HL-60 (cell line): Measurements from ENCODE around the gene TMEM121.

ENCODE experiments used
- GABPA ChIP-seq: IDR thresholded peaks from 2 replicates; pipeline ENCODE4 v1.6.1; 2012; ENCODE audit warnings: low read depth
- POLR2AphosphoS5 ChIP-seq: IDR thresholded peaks from 2 replicates; pipeline ENCODE4 v1.6.1; 2012; ENCODE audit warnings: low read depth
- REST ChIP-seq: IDR thresholded peaks from 2 replicates; pipeline ENCODE4 v1.6.1; 2012; ENCODE audit warnings: low read depth; ENCODE audit not compliant: insufficient replicate concordance
- TF ChIP-seq, protein P1 (sequence below): IDR thresholded peaks from one replicate; pipeline ENCODE4 v1.5.1; 2011; ENCODE audit warnings: low read length, control low read depth, inconsistent platforms; ENCODE audit not compliant: insufficient read depth

DNA sequence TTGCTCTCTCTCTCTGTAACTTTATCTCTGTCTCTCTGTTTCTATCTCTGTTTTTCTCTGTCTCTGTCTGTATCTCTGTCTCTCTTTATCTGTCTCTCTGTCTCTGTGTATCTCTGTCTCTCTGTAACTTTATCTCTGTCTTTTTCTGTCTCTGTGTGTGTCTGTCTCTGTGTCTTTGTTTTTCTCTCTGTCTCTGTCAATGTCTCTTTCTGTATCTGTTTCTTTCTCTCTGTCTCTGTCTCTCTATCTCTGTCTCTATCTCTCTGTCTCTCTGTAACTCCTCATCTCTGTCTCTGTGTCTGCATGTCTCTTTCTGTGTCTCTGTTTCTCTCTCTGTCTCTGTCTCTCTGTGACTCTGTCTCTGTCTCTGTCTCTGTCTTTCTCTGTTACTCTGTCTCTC, 51.7 kb downstream of the TMEM121 start:
- TF ChIP-seq REST (no peak), GABPA (no peak), POLR2AphosphoS5 (no peak)
- TF ChIP-seq, protein P1, sequence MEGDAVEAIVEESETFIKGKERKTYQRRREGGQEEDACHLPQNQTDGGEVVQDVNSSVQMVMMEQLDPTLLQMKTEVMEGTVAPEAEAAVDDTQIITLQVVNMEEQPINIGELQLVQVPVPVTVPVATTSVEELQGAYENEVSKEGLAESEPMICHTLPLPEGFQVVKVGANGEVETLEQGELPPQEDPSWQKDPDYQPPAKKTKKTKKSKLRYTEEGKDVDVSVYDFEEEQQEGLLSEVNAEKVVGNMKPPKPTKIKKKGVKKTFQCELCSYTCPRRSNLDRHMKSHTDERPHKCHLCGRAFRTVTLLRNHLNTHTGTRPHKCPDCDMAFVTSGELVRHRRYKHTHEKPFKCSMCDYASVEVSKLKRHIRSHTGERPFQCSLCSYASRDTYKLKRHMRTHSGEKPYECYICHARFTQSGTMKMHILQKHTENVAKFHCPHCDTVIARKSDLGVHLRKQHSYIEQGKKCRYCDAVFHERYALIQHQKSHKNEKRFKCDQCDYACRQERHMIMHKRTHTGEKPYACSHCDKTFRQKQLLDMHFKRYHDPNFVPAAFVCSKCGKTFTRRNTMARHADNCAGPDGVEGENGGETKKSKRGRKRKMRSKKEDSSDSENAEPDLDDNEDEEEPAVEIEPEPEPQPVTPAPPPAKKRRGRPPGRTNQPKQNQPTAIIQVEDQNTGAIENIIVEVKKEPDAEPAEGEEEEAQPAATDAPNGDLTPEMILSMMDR = no peak
